Left lobe of liver (tissue), 2 donors: ENCODE data around the gene TBC1D1. TPM values are rescaled to one million over a fixed set of nuclear protein-coding genes. Genes with fewer than 3 reads are reported as not detected.
A peak's percentile ranks its signal among the peaks of the same experiment; 100 is the strongest.

Experiments
- ATAC-seq: fragments of 200-7000 bp; cut with Tn5 transposase; one replicate; pipeline ENCODE4 v1.9.1; 2020; ENCODE audit warnings: mild to moderate bottlenecking, moderate library complexity
- DNase-seq: peaks from one replicate; pipeline ENCODE4 v3.0.0-alpha.2; 2020; ENCODE audit warnings: low spot score
- total RNA-seq: library from RNA; stranded (reverse); gene quantifications from one replicate; pipeline ENCODE4 v1.2.1, GENCODE V29; 2021
- donor health status: DM: no; HTN: no; CAD: no; lungs with moderate emphysema.
- donor health status: DM: no; HTN: yes; CAD: no.

The TBC1D1 gene
- total RNA-seq, 1 donor from 2014 or later: 28.0 TPM

DNA sequence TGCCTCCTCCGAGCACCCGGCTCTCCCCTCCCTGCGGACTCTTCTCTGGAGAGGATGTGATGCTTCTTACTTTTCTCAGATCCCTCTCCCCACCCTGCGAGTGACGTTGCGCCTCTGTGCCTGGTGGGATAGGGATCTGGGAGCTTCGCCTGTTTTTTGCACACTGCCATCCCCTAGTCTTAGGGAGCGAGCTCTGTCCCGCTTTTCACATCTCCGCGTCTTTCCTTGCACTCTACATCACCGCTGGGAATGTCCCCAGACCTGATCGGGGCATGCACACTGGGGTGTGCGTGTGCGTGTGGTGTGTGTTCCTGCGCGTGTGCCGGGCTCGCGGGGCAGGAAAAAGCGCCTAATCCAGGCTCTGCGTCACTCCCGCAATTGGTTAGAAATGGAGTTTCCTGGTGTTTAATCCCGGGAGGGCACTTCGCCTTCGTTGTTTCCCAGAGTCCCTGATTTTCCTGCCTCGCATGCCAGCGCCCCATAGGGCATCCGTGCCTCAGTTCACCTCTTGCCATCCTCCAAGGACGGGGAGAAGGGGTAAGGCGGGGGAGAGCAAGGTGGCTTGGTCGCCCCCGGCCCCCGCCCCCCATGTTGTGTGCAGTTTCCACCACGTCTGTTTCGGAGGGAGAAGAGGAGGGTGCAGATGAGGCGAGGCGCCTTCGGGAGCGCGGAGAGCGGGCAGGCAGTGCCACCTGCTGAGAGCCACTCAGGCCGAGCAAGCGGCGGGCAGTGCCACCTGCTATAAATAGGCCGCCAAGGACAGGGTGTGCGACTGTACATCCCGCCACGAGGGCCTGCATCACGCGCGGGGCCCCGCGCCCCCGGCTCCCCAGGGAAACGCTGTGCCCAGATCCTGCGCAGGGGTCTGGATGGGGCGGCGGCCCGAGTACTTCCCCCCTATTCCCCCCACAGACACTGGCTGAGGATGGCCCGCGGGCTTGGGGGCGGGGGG is 759 bp upstream of the TBC1D1 start:
- ATAC-seq: peak; percentile 87
- DNase-seq: peak; percentile 79

DNA sequence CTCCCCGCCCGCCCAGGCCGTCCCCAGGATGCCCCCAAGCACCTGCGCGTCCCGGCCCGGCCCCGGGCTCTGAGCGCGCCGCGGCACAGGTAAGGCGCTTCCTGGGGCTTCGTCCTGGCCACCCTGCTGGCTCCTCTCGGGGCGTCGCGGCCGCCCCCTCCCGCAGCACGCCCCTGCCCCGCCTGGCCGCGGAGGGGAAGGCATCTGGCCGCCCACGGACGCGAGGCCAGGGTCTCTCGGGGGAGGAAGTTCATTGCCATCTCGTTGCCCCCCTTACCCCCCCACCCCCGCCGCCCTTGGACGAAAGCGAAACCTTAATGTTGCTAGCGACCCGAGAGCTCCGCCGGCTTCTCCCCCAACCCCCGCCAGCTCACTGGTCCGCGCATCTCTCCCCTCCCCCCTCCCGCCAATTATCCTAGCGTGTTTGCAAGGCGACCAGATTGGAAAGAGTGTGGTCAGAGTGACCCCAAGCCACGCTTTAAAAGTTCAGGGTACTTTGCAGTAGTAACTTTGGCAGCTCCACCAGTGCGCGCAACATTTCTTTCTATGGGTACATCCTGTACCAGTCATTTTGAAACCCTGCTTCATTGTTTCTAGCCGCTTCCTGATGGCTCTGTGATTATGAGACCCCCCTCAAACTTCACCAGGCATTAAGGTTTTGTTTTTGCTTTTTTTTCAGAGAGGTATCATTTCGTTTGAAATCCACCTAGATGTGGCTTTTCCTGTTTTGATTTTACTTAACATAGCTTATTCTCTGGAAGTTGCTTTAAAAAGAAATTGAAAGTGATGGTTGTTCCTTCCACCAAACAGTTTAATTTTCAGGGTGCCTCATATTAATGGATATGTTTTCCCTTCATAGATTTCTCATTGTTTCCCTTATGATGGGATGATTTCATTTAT is 626 bp downstream of the TBC1D1 start:
- ATAC-seq (peak; percentile 59), DNase-seq (peak; percentile 59)

GRCh38 chr4:37892641-37893040 is 1.8 kb downstream of the TBC1D1 start:
- ATAC-seq: no peak

DNA sequence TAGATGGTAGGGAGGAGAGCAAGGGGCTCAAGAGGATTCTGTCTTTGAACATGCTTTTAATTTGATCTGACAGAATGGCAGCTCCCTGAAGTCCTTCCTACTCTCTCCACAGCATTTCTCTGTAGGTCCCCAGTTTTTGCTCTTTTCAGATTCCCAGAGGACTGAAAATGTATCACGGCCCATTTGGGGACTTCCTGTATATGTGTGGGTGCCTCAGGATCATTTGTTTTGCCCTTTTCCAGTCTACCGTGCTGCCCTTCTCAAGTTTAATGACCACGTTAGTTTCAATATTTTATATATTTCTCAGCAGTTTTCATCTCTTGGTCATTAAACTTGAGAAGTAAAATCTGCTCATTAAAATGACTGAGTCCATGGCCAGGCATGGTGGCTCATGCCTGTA is 2.3 kb downstream of the TBC1D1 start:
- no peak for ATAC-seq

More at GRCh38 chr4:37892641-37893040, 1.8 kb downstream of the TBC1D1 start:
- no peak for DNase-seq

DNA sequence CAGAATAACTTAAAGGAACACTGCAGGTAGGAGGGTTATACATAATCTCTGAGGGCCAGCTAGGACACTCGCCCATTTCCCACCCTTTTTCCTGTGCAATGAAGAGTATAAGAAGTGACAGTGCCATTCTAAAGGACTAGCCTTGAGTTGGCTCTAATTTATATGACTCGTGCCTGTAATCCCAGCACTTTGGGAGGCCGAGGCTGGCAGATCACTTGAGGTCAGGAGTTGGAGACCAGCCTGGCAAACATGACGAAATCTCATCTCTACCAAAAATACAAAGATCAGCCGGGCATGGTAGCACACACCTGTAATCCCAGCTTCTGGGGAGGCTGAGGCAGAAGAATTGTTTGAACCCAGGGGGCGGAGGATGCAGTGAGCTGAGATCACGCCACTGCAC is 4.4 kb downstream of the TBC1D1 start:
- peak; percentile 66 for DNase-seq
- peak; percentile 24 for ATAC-seq

More for the DNA sequence above, 2.3 kb downstream of the TBC1D1 start:
- DNase-seq: no peak

GRCh38 chr4:37896206-37896860 is 5.4 kb downstream of the TBC1D1 start:
- DNase-seq: no peak
- ATAC-seq: no peak

GRCh38 chr4:37902212-37902611 is 11.3 kb downstream of the TBC1D1 start:
- DNase-seq (no peak), ATAC-seq (no peak)

DNA sequence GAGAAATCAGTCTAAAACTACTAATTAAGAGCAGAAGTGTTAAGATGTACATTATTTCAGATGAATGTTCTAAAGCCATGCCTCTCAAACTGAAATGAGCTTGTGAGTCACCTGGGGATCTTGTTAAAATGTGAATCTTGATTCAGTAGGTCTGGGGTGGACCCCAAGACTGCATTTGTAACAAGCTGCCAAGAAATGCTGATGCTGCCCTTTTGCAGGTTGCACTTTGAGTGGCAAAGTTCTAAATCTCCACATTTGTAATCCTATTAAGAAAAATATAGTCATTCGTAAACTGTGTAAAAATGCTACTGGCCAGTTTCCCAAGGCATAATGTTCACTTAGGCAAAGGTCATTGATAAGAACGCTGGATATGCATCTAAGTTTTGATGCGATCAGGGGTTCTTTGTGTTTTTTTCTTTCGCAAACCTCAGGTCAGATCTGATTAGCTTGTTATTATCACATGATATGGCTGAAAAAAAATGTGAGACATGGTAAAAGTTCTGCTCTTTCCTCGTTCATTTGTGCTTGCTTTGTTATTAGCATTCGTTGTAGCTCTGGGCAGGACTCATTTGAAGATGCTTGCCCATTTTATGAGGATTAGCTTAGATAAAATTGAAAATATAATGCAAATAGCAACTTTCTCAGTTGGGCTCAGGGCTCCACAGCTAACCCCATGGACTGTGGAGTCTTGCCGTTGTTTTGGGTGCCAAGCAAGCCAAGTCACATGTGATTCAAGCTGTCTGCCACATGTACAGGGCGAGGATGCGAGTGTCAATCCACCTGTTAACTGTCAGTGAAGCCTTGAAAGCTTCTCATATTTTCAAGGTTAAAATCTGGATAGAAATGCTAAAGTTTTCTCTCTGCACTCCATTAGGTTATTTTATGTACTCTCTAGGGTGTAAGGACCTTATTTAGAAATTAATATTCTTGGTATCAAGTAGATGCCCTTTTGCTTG is 12.1 kb downstream of the TBC1D1 start:
- ATAC-seq: peak; percentile 31
- no peak for DNase-seq

DNA sequence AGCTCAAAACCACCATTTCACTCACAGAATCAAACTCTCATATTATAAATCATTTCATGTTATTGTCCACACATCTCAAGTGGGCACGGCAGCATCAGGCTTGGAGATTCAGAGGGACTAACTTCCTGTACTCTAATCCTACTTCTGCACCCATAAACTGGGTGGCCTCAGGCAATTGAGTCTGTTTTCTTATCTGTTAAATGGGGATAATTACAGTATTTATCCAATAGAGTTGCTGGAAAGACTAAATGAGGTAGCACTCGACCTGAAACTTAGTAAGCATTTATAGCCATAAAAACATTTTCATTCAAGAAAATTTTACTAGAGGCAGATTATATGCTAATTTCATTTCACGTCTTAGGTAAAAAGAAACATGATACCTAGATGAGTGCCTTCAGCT is 13.0 kb downstream of the TBC1D1 start:
- ATAC-seq (no peak), DNase-seq (no peak)

DNA sequence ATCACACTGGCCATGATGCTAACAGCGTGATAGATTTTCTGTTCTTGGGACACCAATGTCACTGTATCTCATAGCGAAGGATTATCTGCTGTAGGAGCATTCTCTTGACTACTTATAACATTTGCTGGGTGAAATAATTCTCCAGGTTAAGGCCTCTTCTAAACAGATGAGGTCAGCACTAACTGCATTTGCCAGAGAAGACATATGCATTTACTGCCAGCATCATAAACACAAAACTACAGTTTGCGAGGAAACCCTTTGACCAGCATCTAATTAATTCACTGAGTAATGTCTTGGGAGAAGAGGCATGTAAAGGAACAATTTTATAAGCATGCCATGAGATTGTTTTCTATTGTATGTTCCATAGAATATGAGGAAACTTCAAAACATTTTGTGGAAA is 13.9 kb downstream of the TBC1D1 start:
- ATAC-seq: no peak
- no peak for DNase-seq

- peak; percentile 89 for ATAC-seq
- DNase-seq: peak; percentile 71
Observed at GRCh38 chr4:37905533-37906169, 14.8 kb downstream of the TBC1D1 start.

DNA sequence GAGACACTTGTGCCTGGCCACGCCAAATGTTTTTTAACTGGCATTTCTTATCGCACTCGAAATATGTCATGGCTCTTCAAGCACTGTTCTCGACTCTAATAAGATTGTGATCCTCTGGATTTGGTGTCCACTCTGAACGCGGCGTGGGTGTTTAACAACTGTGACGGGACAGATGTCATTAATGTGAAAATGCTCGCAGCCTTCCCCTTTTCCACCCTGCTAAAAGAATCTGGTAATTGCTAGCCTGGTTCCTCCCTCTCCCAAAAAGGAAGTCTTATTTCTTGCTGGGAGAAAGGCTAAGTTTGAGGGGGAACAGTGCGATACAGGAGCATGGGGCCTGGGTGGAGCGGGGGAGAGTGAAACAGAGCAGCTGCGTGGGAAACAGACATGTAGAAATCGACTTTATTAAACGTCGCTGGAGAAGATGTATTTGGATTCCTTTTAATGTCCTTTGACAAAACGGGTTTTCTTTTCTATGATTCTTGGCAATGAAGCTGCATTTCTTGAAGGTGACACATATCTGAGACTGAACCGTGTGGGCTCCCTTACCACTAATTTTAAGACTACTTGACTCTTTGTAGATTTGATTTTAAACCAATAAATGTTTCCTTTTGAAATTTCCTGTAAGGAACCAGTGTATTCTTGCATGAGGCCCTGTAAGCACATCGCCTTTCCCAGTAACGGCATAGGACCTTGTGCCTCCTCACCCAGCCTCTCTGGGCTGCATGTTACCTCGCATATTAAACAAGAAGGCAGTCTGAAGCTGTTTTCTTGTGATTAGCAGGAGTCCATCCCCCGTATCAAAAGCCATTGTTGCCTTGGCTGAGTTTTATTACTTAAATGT is 17.8 kb downstream of the TBC1D1 start:
- ATAC-seq (no peak), DNase-seq (no peak)

DNA sequence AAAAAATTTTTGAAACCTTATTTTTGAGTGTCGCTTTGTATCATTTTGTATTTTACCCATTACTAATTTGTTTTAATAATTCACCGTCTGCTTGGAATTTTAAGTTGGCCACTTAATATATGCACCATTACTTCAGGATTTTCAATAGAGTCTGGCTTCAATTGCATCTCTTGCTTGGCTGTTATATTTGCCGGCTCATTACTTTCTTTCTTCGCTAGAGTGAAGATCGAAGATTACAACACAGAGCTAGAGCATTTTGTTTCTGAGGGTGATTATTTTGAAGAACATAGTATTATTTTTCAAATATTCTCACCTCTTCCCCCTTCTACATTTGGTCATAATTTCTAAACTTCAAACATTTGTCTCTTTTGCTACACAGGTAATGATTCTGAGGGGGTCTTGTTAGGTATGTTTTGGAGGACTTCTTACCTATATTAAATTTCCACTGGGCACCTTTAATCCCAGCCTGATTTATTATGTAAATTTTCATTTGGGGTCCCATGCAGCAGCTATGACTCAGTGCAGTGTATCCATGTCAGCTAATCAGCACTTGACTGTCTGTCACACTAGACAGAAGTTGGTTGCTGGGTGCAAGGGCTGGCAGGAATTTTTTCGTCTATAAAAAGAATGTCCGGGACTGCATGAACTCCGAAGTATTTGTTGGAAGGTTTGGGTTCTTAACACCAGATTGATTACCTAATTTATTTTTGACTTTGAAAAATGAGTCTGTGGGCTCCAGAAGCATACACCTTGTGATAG is 18.6 kb downstream of the TBC1D1 start:
- ATAC-seq (no peak), DNase-seq (no peak)

DNA sequence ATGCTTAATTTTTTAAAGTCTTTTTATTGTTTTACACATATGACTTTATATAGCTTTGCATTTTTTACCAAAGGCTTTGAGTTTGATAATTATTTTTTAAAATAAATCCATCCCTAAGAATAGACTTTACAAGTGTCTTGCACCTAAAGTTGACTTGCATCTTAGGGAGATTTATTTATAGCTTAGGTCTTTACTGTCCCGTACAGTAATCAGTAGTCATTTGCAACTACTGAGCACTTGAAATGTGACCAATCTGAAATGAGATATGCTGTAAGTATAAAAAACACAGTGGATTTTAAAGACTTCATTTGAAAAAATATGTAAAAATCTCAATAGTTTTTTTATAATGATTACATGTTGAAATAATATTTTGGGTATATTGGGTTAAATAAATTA is 19.2 kb downstream of the TBC1D1 start:
- no peak for DNase-seq
- no peak for ATAC-seq

DNA sequence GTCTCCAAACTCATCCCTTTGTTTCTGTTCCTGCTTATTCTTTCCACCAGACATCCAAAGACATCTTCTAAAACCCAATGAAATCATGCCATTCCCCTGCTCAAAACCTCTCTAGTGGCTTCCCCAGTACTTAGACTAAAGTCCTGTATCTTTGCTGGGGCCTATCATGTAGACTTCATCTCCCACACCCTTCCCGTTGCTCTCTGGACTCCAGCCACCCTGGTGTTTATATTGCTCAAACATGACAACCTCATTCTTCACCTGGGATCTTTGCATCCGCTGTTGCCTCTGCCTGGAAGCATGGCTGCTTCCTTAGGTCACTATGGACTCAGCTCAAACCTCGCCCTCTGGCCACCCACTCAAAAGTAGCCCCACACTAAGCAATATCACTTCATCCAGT is 23.7 kb downstream of the TBC1D1 start:
- DNase-seq: no peak
- ATAC-seq: no peak

- ATAC-seq: no peak
Observed at GRCh38 chr4:37917388-37917787, 26.5 kb downstream of the TBC1D1 start.

GRCh38 chr4:37918653-37919052 is 27.8 kb downstream of the TBC1D1 start:
- ATAC-seq: no peak

More at GRCh38 chr4:37917388-37917787, 26.5 kb downstream of the TBC1D1 start:
- DNase-seq: no peak

DNA sequence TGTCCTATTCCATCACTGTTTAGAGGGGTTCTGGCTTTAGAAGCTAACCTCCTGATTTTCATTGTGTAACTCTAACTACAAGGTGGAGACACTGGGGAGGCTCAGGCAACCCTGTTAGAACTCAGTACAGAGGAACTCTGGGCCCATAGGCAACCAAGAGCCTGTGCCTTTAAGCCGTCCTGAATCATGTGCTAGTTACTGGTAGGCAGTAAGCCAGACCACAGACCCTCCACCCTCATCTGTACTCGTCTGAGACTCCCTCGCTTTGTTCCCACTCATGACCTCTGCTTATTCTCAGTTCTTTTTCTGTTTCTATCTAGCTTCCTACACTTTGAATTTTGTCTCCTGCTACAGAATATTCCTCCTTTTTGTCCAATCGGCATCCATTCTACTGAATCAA is 31.4 kb downstream of the TBC1D1 start:
- no peak for DNase-seq
- peak; percentile 24 for ATAC-seq

More at GRCh38 chr4:37918653-37919052, 27.8 kb downstream of the TBC1D1 start:
- no peak for DNase-seq
